Measurements from ENCODE around the gene DAPK3.

Gene DAPK3

GRCh38 chr19:3975144-3975543 lies 4.2 kb upstream of the DAPK3 start (continued):
- TF ChIP-seq PPARA (CRISPR knock-in tag; IDR thresholded peaks at IDR 0.05; ENCODE audit: borderline replicate concordance) (no peak), TSHZ2 (CRISPR knock-in tag; IDR thresholded peaks at IDR 0.05) (no peak)

- TF ChIP-seq CSDC2 (CRISPR knock-in tag; IDR thresholded peaks at IDR 0.05) (no peak), SNAI2 (CRISPR knock-in tag; IDR thresholded peaks at IDR 0.05) (no peak), RARB (CRISPR knock-in tag; IDR thresholded peaks at IDR 0.05) (no peak), ESRRG (CRISPR knock-in tag; IDR thresholded peaks at IDR 0.05) (no peak), ZC3H10 (CRISPR knock-in tag; IDR thresholded peaks at IDR 0.05) (no peak), ZFP30 (CRISPR knock-in tag; IDR thresholded peaks at IDR 0.05) (no peak), CSRNP3 (CRISPR knock-in tag; IDR thresholded peaks at IDR 0.05) (no peak), GLIS3 (CRISPR knock-in tag; IDR thresholded peaks at IDR 0.05) (no peak), POU6F1 (CRISPR knock-in tag; IDR thresholded peaks at IDR 0.05; ENCODE audit: borderline replicate concordance, low read depth) (no peak), PPARA (CRISPR knock-in tag; IDR thresholded peaks at IDR 0.05; ENCODE audit: borderline replicate concordance) (no peak), ARNTL (CRISPR knock-in tag; IDR thresholded peaks at IDR 0.05; ENCODE audit: borderline replicate concordance, low read depth) (no peak), OSR1 (CRISPR knock-in tag; IDR thresholded peaks at IDR 0.05) (no peak)
- ATAC-seq = peak; percentile 3; the same call in 1 of the 3 replicates
These were observed 539 bp downstream of the DAPK3 start for GRCh38 chr19:3970313-3970807.

GRCh38 chr19:3969435-3970312 lies 1.2 kb downstream of the DAPK3 start:
- ATAC-seq = peak; percentile 20
- TF ChIP-seq TOX (CRISPR knock-in tag; IDR thresholded peaks at IDR 0.05; ENCODE audit: borderline replicate concordance) (no peak), PPARA (CRISPR knock-in tag; IDR thresholded peaks at IDR 0.05; ENCODE audit: borderline replicate concordance) (no peak), ZNF565 (CRISPR knock-in tag; conservative IDR thresholded peaks at IDR 0.05; ENCODE audit: low read depth) (no peak), ARNTL (CRISPR knock-in tag; IDR thresholded peaks at IDR 0.05; ENCODE audit: borderline replicate concordance, low read depth) (no peak), PATZ1 (CRISPR knock-in tag; IDR thresholded peaks at IDR 0.05; ENCODE audit: borderline replicate concordance) (no peak), ESRRG (CRISPR knock-in tag; IDR thresholded peaks at IDR 0.05) (no peak), POU6F1 (CRISPR knock-in tag; IDR thresholded peaks at IDR 0.05; ENCODE audit: borderline replicate concordance, low read depth) (no peak), ZFP30 (CRISPR knock-in tag; IDR thresholded peaks at IDR 0.05) (no peak), BACH2 (CRISPR knock-in tag; IDR thresholded peaks at IDR 0.05; ENCODE audit: borderline replicate concordance) (no peak), ISL1 (CRISPR knock-in tag; IDR thresholded peaks at IDR 0.05) (no peak), CSDC2 (CRISPR knock-in tag; IDR thresholded peaks at IDR 0.05) (no peak), RARB (CRISPR knock-in tag; IDR thresholded peaks at IDR 0.05) (no peak), CSRNP3 (CRISPR knock-in tag; IDR thresholded peaks at IDR 0.05) (no peak), ZNF8 (CRISPR knock-in tag; IDR thresholded peaks at IDR 0.05) (no peak), ZNF70 (CRISPR knock-in tag; IDR thresholded peaks at IDR 0.05) (no peak), TCF4 (CRISPR knock-in tag; IDR thresholded peaks at IDR 0.05; ENCODE audit: borderline replicate concordance) (no peak), GLIS3 (CRISPR knock-in tag; IDR thresholded peaks at IDR 0.05) (no peak), OSR1 (CRISPR knock-in tag; IDR thresholded peaks at IDR 0.05) (no peak), TSHZ2 (CRISPR knock-in tag; IDR thresholded peaks at IDR 0.05) (no peak)
